GM18520 (cell line): ENCODE measurements around the gene GALK2.

Experiments
- ATAC-seq: cut with Tn5 transposase; IDR thresholded peaks from one replicate; pipeline ENCODE4 v1.9.1; 2021; ENCODE audit not compliant: unreplicated experiment

Gene GALK2

GRCh38 chr15:49169880-49170597 is at the start of gene GALK2:
GALK2 (plus strand) TSS chr15:49170247; CDS start chr15:49170323, 76 bp downstream.
- peak; percentile 80 for ATAC-seq

GRCh38 chr15:49120832-49121231 is 49.2 kb upstream of the GALK2 start:
- no peak for ATAC-seq

GRCh38 chr15:49121901-49122300 is 48.1 kb upstream of the GALK2 start:
- ATAC-seq, result no peak

GRCh38 chr15:49122541-49123062 is 47.4 kb upstream of the GALK2 start:
- no peak for ATAC-seq

DNA sequence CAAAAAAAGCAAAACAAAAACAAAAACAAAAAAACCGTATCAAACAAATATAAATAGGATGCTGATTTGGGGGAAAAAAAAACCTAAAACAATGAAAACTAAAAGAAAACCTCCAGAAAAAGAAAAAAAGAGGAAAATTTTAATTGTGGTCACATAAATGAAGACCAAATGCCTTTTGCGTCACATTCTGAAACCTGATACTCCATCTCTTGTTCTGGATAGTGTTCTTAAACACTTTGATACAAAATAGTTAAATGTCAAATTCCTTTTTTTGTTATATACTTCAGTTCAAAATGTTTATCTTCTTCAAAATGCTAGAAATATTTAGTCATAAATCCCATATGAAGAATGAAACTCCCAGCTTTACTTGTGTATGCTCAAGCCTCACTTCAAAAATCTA is 45.7 kb upstream of the GALK2 start:
- no peak for ATAC-seq

DNA sequence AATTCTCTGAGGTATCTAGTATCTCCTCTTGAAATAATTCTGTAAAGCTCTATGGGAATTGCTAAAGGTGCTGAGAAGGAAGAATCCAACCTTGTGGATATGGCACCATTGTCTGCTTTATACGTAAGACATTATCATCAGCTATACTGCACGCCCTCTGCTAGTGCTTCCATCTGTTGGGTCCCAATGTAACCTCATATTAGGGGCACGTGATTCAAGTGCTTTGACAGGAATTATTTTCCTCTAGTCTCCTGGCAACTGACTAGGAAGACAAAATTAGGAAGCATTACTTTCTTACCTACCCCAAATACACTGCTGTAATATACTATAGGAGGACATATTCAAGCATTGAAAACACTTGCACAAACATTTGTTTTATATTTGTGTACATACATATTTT is 38.6 kb upstream of the GALK2 start:
- ATAC-seq, result no peak

DNA sequence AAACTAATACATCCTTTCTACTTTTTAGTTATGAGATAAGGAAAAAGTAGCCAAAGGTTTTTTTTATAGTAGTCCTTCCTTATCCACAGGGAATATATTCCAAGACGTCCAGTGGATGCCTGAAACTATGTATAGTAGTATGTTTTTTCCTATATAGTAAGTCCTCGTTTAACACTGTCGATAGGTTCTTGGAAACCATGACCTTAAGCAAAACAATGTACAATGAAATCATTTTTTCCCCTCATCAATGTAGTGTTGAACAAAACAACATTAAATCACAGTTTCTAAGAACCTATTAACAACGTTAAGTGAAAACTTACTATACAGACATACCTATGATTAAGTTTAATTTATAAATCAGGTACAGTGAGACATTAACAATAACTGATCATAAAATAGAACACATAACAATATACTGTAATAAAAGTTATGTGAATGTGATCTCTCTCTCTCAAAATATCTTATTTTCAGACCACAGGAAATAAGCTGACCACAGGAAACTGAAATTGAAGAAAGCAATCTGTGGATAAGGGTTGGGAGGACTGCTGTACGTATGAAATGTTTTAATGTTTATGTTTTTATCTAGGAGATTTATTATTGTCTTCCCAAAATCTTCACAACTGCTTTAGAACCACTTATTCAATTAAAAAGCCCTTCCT is 35.2 kb upstream of the GALK2 start:
- ATAC-seq, result no peak

DNA sequence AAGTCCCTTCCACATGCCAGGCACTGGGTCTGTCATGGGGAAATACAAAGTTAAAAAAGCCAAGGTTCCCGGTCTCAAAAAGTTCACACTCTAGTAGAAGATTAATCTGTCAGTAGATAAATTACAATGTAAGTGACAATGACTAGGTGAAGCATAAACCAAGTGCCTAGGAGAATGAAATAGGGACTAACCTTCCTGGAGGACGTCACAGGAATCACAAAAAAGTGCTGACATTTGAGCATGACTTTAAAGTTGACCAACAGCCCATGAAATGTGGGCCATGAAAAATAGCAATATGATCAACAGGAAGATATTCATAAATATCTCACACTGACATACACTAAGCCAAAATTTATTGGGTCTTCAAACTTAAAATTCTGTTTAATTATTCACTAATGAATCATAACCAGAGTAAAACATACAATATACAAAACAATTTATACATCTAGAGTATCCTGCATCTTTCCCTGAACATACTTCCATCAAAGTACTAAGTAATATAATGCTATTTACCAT is 34.6 kb upstream of the GALK2 start:
- ATAC-seq, result no peak

GRCh38 chr15:49135911-49136310 is 34.1 kb upstream of the GALK2 start:
- no peak for ATAC-seq

GRCh38 chr15:49137861-49138260 is 32.2 kb upstream of the GALK2 start:
- no peak for ATAC-seq

GRCh38 chr15:49145651-49146609 is 24.1 kb upstream of the GALK2 start:
- ATAC-seq, result no peak

- ATAC-seq, result no peak
These were observed 21.7 kb upstream of the GALK2 start for GRCh38 chr15:49148298-49148697.

DNA sequence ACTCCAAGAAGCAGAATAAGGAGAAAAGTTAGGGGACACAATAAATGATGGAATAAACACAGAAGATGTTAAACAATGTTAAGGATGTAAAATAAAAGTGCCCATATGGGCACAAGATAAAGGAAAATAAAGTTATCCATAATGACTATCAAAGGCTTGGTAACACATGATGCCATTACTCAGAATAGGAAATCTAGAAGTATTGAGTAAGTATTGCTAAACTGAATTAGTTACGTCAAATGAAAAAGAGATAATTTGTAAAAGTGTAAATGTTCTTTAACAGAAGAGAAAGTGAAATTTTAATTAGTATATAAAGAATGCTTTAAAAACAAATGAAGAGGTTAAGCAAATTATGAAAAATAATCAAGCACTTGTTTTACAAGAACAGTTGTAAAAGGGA is 21.3 kb upstream of the GALK2 start:
- ATAC-seq, result no peak

DNA sequence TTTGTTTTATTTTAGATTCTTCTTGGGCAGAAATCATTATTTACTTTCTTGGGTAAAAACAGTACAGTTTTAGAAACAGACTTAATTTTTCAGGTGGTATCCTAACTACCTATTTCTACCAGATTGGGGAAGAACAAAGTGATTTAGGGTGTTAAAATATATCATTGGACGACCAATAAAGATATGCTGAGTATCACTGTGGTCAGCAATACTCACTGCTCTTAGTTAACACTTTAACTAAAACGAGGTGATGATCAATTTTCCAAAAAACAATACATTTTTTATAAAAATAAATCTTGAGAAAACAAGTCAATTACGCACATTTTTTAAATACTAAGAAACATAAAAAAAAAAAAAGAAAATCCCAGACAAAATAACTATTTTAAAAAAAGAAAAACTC is 18.2 kb upstream of the GALK2 start:
- ATAC-seq, result no peak

DNA sequence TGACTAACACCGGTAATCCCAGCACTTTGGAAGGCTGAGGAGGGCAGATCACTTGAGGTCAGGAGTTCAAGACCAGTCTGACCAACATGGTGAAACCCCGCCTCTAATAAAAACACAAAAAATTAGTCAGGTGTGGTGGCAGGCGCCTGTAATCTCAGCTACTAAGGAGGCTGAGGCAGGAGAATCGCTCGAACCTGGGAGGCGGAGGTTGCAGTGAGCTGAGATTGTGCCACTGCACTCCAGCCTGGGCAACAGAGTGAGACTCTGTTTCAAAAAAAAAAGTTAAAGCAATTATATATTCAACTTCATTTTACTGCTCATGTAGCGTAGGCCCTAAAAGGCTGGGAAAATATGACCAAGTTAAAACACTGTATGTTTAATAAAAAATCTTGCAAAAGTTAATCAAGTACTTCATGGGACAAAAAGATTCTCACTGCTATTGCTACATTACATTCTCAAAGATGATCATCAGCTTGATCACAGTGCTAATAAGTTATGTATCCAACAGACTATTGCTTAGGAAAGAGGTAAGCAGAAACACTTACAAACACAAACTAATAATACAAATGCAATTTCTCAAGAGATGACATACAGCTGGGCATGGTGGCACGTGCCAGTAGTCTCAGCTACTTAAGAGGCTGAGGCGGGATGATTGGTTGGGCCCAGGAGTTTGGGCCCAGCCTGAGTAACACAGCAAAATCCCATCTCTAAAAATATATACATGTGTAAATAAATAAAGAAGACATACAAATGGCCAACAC is 17.3 kb upstream of the GALK2 start:
- ATAC-seq, result no peak

- no peak for ATAC-seq
These were observed 15.7 kb upstream of the GALK2 start for GRCh38 chr15:49154359-49154758.

- no peak for ATAC-seq
These were observed 15.3 kb upstream of the GALK2 start for GRCh38 chr15:49154799-49155109.

DNA sequence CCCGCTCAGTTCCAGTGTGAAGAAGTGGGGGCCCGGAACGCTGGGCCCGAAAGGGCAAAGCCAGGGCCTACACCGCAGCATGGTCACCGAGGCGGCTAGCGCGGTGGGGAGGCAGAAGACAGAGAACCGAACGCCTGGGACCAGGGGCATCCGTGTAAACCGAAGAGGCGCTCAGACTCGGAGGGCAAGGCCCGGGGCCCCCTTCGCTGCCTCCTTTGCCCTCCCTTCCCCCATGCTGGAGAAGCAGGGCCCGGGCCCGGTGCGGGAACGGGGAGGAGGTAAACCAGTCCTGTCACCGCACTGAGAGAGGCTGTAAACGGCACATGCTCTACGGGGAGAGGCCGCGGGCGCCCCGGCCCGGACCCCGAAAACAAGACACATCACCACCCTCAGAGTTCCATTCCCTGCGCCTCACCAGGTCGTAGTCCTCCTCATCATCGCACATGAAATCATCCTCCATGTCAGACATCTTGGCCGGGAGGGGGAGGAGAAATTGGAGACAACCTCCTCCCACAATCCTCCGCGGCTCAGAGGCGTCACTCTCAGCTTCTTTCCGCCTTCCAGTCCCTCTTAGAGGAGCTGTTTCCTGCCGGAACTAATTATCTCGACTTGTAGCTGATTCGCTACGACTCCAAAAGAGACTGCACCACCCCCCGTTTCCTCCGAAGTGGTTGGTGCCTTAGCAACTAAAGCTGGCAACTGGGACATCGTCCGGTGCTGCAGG is 14.8 kb upstream of the GALK2 start, which contains the start of gene COPS2:
COPS2 (minus strand) TSS at position 490 of the 724 bp plus-strand sequence; CDS start at position 469, 21 bp downstream.
- ATAC-seq, result peak; percentile 94

DNA sequence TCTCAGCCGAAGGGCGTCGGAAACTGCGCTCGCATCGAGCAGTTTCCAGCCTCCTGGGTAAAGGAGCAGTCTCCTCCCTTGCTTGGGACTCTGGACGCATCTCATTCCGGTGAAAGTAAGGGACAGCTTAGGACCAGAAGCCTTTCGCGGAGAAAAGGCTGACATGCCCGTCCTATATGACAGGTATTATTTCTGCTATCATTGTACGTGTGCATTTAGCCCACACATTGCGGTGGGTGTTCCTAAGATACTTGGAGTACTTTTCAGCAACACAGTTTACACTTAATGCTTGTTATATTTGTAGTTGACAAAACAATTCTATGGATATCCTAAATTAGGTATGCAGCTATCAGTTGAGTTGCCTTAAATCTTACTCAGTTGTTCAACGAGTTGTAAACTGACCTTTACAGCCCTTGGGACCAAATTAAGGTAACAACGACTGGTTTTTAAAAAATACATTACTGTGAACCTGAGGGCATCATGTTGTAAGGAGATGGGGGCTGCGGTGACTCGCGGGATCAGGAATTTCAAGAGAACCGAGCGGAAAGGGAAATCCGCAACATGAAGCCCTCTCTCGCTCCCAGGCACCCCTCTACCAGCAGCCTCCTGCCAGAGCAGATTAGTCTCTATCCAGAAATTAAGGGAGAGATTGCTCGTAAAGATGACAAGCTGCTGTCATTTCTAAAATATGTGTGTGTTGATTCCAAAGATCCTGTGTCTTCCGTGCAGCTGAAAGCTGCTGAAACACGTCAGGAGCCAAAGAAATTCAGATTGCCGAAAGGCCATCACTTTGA is 14.0 kb upstream of the GALK2 start:
- no peak for ATAC-seq
